ENCODE data around the gene MAST3. TPM values are rescaled to one million over a fixed set of nuclear protein-coding genes. Genes with fewer than 3 reads are reported as not detected.

The MAST3 gene
- total and polyA plus RNA-seq, 4 donors, result 4.3 to 10.6 (median 6.7) TPM

GRCh38 chr19:18090545-18091216, 6.9 kb upstream of the MAST3 start:
- Histone ChIP-seq H3K27ac (ENCODE audit: low read depth in 1 of 2, low read length in 2 of 2) (peak overlapping the region; percentile 54), H3K4me1 (ENCODE audit: control insufficient read depth in 4 of 4, insufficient read depth in 4 of 4, low read length in 3 of 4) (peaks cover 0 to 8% (median 4%) of the 10 kb centered on the region in 4 donors), H3K9ac (ENCODE audit: low read depth in 1 of 2, low read length in 2 of 2) (no peak overlapping the region), H3K4me3 (ENCODE audit: low read depth in 1 of 3, low read length in 3 of 3) (no peak overlapping the region), H3K9me3 (ENCODE audit: control insufficient read depth in 4 of 4, low read length in 3 of 4) (no peaks in the 10 kb centered on the region), H3K36me3 (ENCODE audit: control insufficient read depth in 4 of 4, insufficient read depth in 3 of 4, low read depth in 1 of 4, low read length in 3 of 4) (no peaks in the 10 kb centered on the region), H3K27me3 (ENCODE audit: control insufficient read depth in 4 of 4, insufficient read depth in 4 of 4, low read length in 3 of 4) (no peaks in the 10 kb centered on the region)
- no peak for TF ChIP-seq SP1 (IDR thresholded peaks at IDR 0.05)
- no peak for TF ChIP-seq RAD21 (IDR thresholded peaks at IDR 0.05)
- TF ChIP-seq JUND (IDR thresholded peaks at IDR 0.05), result no peak
- TF ChIP-seq NR2F2 (IDR thresholded peaks at IDR 0.05), result no peak
- TF ChIP-seq RXRA (IDR thresholded peaks at IDR 0.05), result no peak
- TF ChIP-seq CTCF (IDR thresholded peaks at IDR 0.05; ENCODE audit: low read depth, low read length, missing input control), result no peak
- WGBS, result 85% methylated on average over 12 of the region's 12 CpGs
- DNase-seq (ENCODE audit: low spot score), result peak; percentile 56

- Histone ChIP-seq H3K4me1 (ENCODE audit: control insufficient read depth in 4 of 4, insufficient read depth in 4 of 4, low read length in 3 of 4) (peaks cover 0 to 8% (median 4%) of the 10 kb centered on the region in 4 donors), H3K27me3 (ENCODE audit: control insufficient read depth in 4 of 4, insufficient read depth in 4 of 4, low read length in 3 of 4) (no peaks in the 10 kb centered on the region), H3K27ac (ENCODE audit: low read depth in 1 of 2, low read length in 2 of 2) (peak overlapping the region; percentile 27 to 54), H3K9ac (ENCODE audit: low read depth in 1 of 2, low read length in 2 of 2) (no peak overlapping the region), H3K4me3 (ENCODE audit: low read depth in 1 of 3, low read length in 3 of 3) (no peak overlapping the region), H3K9me3 (ENCODE audit: control insufficient read depth in 4 of 4, low read length in 3 of 4) (no peaks in the 10 kb centered on the region), H3K36me3 (ENCODE audit: control insufficient read depth in 4 of 4, insufficient read depth in 3 of 4, low read depth in 1 of 4, low read length in 3 of 4) (no peaks in the 10 kb centered on the region)
- DNase-seq (ENCODE audit: low spot score), result peak; percentile 83
- TF ChIP-seq JUND (IDR thresholded peaks at IDR 0.05) (no peak), SP1 (IDR thresholded peaks at IDR 0.05) (no peak), RAD21 (IDR thresholded peaks at IDR 0.05) (no peak), FOXA2 (IDR thresholded peaks at IDR 0.05) (no peak), GABPA (IDR thresholded peaks at IDR 0.05 in 1 of 2, conservative IDR thresholded peaks at IDR 0.05 in 1 of 2) (no peak), EGR1 (IDR thresholded peaks at IDR 0.05; ENCODE audit: low read depth in 2 of 2) (no peak), FOXA1 (IDR thresholded peaks at IDR 0.05) (no peak), HNF4A (conservative IDR thresholded peaks at IDR 0.05) (no peak), MAX (IDR thresholded peaks at IDR 0.05) (no peak), ATF3 (IDR thresholded peaks at IDR 0.05) (no peak), RXRA (IDR thresholded peaks at IDR 0.05) (no peak), REST (IDR thresholded peaks at IDR 0.05) (no peak)
- 72% methylated on average over 12 of the region's 12 CpGs for WGBS
Measured at GRCh38 chr19:18091217-18091608, 6.4 kb upstream of the MAST3 start.

Measured in liver (tissue), 9 donors.